ENCODE data around the gene RAB26. TPM values are rescaled to one million over a fixed set of nuclear protein-coding genes. Genes with fewer than 3 reads are reported as not detected.
"Not testable (repeated sequence)": the region's sequence is repeated elsewhere in the genome, so short reads cannot be mapped to it uniquely, and the experiment has no call there.

RAB26 gene
- total and polyA plus RNA-seq, 2 of the 13 experiments (the other 11 are each of a cell fraction or from before 2014, with no cell fraction given) = 0.86 to 3.6 TPM

DNA sequence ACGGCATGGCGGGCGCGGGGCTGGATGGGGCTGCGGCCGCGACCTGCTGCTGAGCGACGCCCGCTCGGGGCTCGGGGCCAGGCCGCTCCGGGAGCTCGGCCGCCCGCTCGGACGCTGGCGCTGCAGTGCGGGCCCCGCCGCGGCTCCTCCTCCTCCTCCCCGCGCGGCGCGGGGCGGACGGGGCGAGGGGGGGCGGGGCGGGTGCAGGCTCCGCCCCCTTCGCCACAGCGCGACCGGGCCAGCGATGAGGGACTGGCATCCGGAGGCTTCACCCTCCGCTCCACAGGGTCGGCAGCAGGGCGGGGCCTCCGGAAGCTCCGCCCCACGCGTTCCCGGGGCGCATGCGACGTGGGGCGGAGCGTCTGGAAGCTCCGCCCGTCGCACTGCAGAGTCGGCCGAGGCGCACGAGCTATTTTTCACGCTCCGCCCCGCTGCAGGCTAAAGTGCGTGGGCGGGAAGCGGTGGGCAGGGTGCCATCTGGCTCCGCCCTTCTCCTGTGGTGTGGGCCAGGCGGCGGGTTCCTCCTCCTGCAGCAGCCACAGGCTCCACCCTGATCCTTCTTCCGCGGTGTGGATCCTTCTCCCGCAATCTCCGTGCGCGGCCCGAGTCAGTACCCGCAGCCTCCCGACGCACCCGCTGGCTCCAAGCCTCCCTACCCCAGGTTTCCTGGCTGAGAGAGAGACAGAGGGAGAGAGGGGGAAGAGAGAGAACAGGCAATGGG, 12.5 kb upstream of the RAB26 start, which contains the start of gene PKD1 (continued):
- peak; percentile 45; the same call in 1 of the 2 replicates for TF ChIP-seq PHF8 (CRISPR knock-in tag; IDR thresholded peaks at IDR 0.05)
- TF ChIP-seq NR2F6 (IDR thresholded peaks at IDR 0.05) = not testable (repeated sequence)
- peak; percentile 32; the same call in 1 of the 2 replicates for TF ChIP-seq NR2F6 (CRISPR knock-in tag; IDR thresholded peaks at IDR 0.05)
- 0 out of 2 replicates have a peak, but pooled peaks have one; percentile 10 for TF ChIP-seq GATAD1 (CRISPR knock-in tag; IDR thresholded peaks at IDR 0.05)
- peak; percentile 73 for TF ChIP-seq SP5 (CRISPR knock-in tag; IDR thresholded peaks at IDR 0.05; ENCODE audit: borderline replicate concordance, low read depth)
- peak; percentile 16 for TF ChIP-seq SKI (IDR thresholded peaks at IDR 0.05; ENCODE audit: partially characterized antibody)
- TF ChIP-seq THAP11 (CRISPR knock-in tag; IDR thresholded peaks at IDR 0.05) = peak; percentile 46; the same call in 1 of the 2 replicates
- peak; percentile 55; the same call in 1 of the 3 replicates for TF ChIP-seq MXI1 (IDR thresholded peaks at IDR 0.05; ENCODE audit: borderline replicate concordance, low read depth, low read length)
- TF ChIP-seq, protein P1, sequence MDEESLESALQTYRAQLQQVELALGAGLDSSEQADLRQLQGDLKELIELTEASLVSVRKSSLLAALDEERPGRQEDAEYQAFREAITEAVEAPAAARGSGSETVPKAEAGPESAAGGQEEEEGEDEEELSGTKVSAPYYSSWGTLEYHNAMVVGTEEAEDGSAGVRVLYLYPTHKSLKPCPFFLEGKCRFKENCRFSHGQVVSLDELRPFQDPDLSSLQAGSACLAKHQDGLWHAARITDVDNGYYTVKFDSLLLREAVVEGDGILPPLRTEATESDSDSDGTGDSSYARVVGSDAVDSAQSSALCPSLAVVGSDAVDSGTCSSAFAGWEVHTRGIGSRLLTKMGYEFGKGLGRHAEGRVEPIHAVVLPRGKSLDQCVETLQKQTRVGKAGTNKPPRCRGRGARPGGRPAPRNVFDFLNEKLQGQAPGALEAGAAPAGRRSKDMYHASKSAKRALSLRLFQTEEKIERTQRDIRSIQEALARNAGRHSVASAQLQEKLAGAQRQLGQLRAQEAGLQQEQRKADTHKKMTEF (CRISPR knock-in tag; IDR thresholded peaks at IDR 0.05) = peak; percentile 26; the same call in 1 of the 2 replicates
- TF ChIP-seq BHLHE40 (IDR thresholded peaks at IDR 0.05; ENCODE audit: low read length) = peak; percentile 53
- 0 out of 2 replicates have a peak, but pooled peaks have one; percentile 17 for TF ChIP-seq ZNF205 (CRISPR knock-in tag; IDR thresholded peaks at IDR 0.05)
- TF ChIP-seq TAF1 (CRISPR knock-in tag; IDR thresholded peaks at IDR 0.05) = peak; percentile 31; the same call in 1 of the 2 replicates
- TF ChIP-seq ZMYM3 (CRISPR knock-in tag; IDR thresholded peaks at IDR 0.05) = 0 out of 2 replicates have a peak, but pooled peaks have one; percentile 2
- TF ChIP-seq TBX2 (CRISPR knock-in tag; IDR thresholded peaks at IDR 0.05; ENCODE audit: borderline replicate concordance) = peak; percentile 56; the same call in 1 of the 2 replicates
- TF ChIP-seq GABPB1 (CRISPR knock-in tag; IDR thresholded peaks at IDR 0.05) = peak; percentile 75
- TF ChIP-seq ELF1 (CRISPR knock-in tag; IDR thresholded peaks at IDR 0.05) = peak; percentile 50
- TF ChIP-seq, protein P2, sequence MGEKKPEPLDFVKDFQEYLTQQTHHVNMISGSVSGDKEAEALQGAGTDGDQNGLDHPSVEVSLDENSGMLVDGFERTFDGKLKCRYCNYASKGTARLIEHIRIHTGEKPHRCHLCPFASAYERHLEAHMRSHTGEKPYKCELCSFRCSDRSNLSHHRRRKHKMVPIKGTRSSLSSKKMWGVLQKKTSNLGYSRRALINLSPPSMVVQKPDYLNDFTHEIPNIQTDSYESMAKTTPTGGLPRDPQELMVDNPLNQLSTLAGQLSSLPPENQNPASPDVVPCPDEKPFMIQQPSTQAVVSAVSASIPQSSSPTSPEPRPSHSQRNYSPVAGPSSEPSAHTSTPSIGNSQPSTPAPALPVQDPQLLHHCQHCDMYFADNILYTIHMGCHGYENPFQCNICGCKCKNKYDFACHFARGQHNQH (CRISPR knock-in tag; IDR thresholded peaks at IDR 0.05) = 0 out of 2 replicates have a peak, but pooled peaks have one; percentile 35
- TF ChIP-seq, protein P3, sequence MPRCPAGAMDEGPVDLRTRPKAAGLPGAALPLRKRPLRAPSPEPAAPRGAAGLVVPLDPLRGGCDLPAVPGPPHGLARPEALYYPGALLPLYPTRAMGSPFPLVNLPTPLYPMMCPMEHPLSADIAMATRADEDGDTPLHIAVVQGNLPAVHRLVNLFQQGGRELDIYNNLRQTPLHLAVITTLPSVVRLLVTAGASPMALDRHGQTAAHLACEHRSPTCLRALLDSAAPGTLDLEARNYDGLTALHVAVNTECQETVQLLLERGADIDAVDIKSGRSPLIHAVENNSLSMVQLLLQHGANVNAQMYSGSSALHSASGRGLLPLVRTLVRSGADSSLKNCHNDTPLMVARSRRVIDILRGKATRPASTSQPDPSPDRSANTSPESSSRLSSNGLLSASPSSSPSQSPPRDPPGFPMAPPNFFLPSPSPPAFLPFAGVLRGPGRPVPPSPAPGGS (CRISPR knock-in tag; IDR thresholded peaks at IDR 0.05) = 0 out of 2 replicates have a peak, but pooled peaks have one; percentile 40
- 0 out of 2 replicates have a peak, but pooled peaks have one; percentile 40 for TF ChIP-seq ERF (CRISPR knock-in tag; IDR thresholded peaks at IDR 0.05)
- 0 out of 2 replicates have a peak, but pooled peaks have one; percentile 20 for TF ChIP-seq HOXA3 (CRISPR knock-in tag; IDR thresholded peaks at IDR 0.05)
- peak in 1 of 2 experiments; percentile 58; a peak in 2 of 4 replicates for TF ChIP-seq POLR2A (IDR thresholded peaks at IDR 0.05; ENCODE audit: insufficient read depth in 1 of 2, low read depth in 2 of 2, low read length in 2 of 2)
- peak; percentile 75; the same call in 1 of the 2 replicates for TF ChIP-seq SP4 (CRISPR knock-in tag; IDR thresholded peaks at IDR 0.05)
- TF ChIP-seq, protein P4, sequence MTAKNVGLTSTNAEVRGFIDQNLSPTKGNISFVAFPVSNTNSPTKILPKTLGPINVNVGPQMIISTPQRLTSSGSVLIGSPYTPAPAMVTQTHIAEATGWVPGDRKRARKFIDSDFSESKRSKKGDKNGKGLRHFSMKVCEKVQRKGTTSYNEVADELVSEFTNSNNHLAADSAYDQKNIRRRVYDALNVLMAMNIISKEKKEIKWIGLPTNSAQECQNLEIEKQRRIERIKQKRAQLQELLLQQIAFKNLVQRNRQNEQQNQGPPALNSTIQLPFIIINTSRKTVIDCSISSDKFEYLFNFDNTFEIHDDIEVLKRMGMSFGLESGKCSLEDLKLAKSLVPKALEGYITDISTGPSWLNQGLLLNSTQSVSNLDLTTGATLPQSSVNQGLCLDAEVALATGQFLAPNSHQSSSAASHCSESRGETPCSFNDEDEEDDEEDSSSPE (CRISPR knock-in tag; IDR thresholded peaks at IDR 0.05) = peak; percentile 75
- peak; percentile 50 for TF ChIP-seq HNRNPLL (IDR thresholded peaks at IDR 0.05; ENCODE audit: low read depth, low read length, poor library complexity, severe bottlenecking)
- peak; percentile 53; the same call in 1 of the 2 replicates for TF ChIP-seq POLR2G (IDR thresholded peaks at IDR 0.05; ENCODE audit: low read depth, low read length)
